GM12878 (cell line): Measurements from ENCODE around the gene ANKRD44. TPM values are rescaled to one million over a fixed set of nuclear protein-coding genes. Genes with fewer than 3 reads are reported as not detected.

Source experiments
- ATAC-seq: fragments of 200-7000 bp; cut with Tn5 transposase; 3 replicates; pipeline ENCODE4 v1.9.1; 2020; ENCODE audit warnings: mild to moderate bottlenecking, moderate library complexity
- BruUV-seq: library from RNA; stranded (reverse); fragments of 400-500 nt; replicated peaks from 2 replicates; lab custom pipeline; 2021; lab: Mats Ljungman, UMichigan
- CTCF ChIA-PET: fragments of 300-600 bp; sonication (Branson Sonifier 250); formaldehyde crosslinking; extraction: SDS; loops from one replicate; lab custom pipeline; 2021; ENCODE audit warnings: inconsistent platforms; lab: Yijun Ruan, JAX
- POLR2A ChIA-PET: fragments of 350-600 bp; formaldehyde crosslinking; extraction: SDS; loops from one replicate; lab custom pipeline; 2021; ENCODE audit warnings: inconsistent platforms; lab: Charles Lee
- RAD21 ChIA-PET: fragments of 300-600 bp; sonication (Branson Sonifier 250); formaldehyde crosslinking; loops from one replicate; lab custom pipeline; 2023; ENCODE audit warnings: antibody characterized with exemption; ENCODE audit not compliant: unreplicated experiment; lab: Charles Lee
- SMC1A ChIA-PET: fragments of 300-600 bp; sonication (Branson Sonifier 250); formaldehyde crosslinking; loops from one replicate; lab custom pipeline; 2023; ENCODE audit not compliant: unreplicated experiment, uncharacterized antibody; lab: Charles Lee
- DNase-seq: peaks from one replicate; pipeline ENCODE4 v3.0.0-alpha.2; 2011; ENCODE audit warnings: low read depth, low spot score
- FAIRE-seq: peaks from 3 replicates; lab custom pipeline; 2011; peaks lifted over from hg19 to GRCh38; lab: Jason Lieb, UNC
- H2AFZ ChIP-seq: 2 replicates; pipeline ENCODE4 v1.6.0; 2011; ENCODE audit warnings: low read depth, low read length, control low read depth; ENCODE audit not compliant: control insufficient read depth
- H3K27ac ChIP-seq: 2 replicates; pipeline ENCODE4 v1.5.1; 2011; ENCODE audit warnings: control low read depth; ENCODE audit not compliant: control insufficient read depth, insufficient read depth
- H3K27me3 ChIP-seq, 2 experiments: replicated peaks in 1 of 2; 2 replicates each; pipeline versions ENCODE4 v1.6.0 to v1.6.1; 2011; ENCODE audit warnings: low read length in 1 of 2; ENCODE audit not compliant: control insufficient read depth in 2 of 2, insufficient read depth in 2 of 2
- H3K36me3 ChIP-seq, 2 experiments: 2 replicates each; pipeline ENCODE4 v1.5.1; 2011; ENCODE audit warnings: low read length in 1 of 2; ENCODE audit not compliant: control insufficient read depth in 2 of 2, insufficient read depth in 2 of 2
- H3K4me1 ChIP-seq: 2 replicates; pipeline ENCODE4 v1.6.1; 2011; ENCODE audit warnings: mild to moderate bottlenecking, low read length, moderate library complexity, mixed read lengths; ENCODE audit not compliant: control insufficient read depth, insufficient read depth
- H3K4me2 ChIP-seq: 2 replicates; pipeline ENCODE4 v1.6.0; 2011; ENCODE audit warnings: control low read depth; ENCODE audit not compliant: control insufficient read depth, insufficient read depth
- H3K4me3 ChIP-seq: fragments of 200-600 bp; sonication (generic); 2 replicates; pipeline ENCODE4 v1.5.1; 2016
- H3K79me2 ChIP-seq: 2 replicates; pipeline ENCODE4 v1.6.0; 2011; ENCODE audit warnings: low read length; ENCODE audit not compliant: control insufficient read depth, insufficient read depth
- H3K9ac ChIP-seq: 2 replicates; pipeline ENCODE4 v1.8.0; 2011; ENCODE audit warnings: low read length, control low read depth, mixed read lengths; ENCODE audit not compliant: control insufficient read depth, insufficient read depth
- H3K9me3 ChIP-seq: replicated peaks from 3 replicates; pipeline ENCODE4 v1.5.1; 2011; ENCODE audit warnings: mild to moderate bottlenecking, low read length; ENCODE audit not compliant: control insufficient read depth, insufficient read depth
- H4K20me1 ChIP-seq: 2 replicates; pipeline ENCODE4 v1.6.0; 2011; ENCODE audit not compliant: control insufficient read depth, insufficient read depth
- ATF2 ChIP-seq: IDR thresholded peaks from 2 replicates; pipeline ENCODE4 v1.6.1; 2012; ENCODE audit warnings: low read length, inconsistent platforms
- CUX1 ChIP-seq: IDR thresholded peaks from 2 replicates; pipeline ENCODE4 v1.6.1; 2012; ENCODE audit warnings: improper control_type of control experiment, low read depth, low read length; ENCODE audit not compliant: insufficient replicate concordance
- NFIC ChIP-seq: IDR thresholded peaks from 2 replicates; pipeline ENCODE4 v1.6.1; 2012; ENCODE audit warnings: low read depth, mild to moderate bottlenecking, inconsistent platforms, low read length, moderate library complexity
- NKRF ChIP-seq: fragments of 450-650 bp; conservative IDR thresholded peaks from 2 replicates; pipeline ENCODE4 v1.6.1; 2017; ENCODE audit warnings: mild to moderate bottlenecking, moderate library complexity
- PML ChIP-seq: IDR thresholded peaks from 2 replicates; pipeline ENCODE4 v1.6.1; 2012; ENCODE audit warnings: low read length, inconsistent platforms
- RBBP5 ChIP-seq: fragments of 200-600 bp; sonication (generic); conservative IDR thresholded peaks from 2 replicates; pipeline ENCODE4 v1.6.1; 2016
- RELB ChIP-seq: fragments of 450-650 bp; IDR thresholded peaks from 2 replicates; pipeline ENCODE4 v1.6.1; 2017; ENCODE audit warnings: low read depth, mild to moderate bottlenecking, moderate library complexity
- RUNX3 ChIP-seq: IDR thresholded peaks from 2 replicates; pipeline ENCODE4 v1.6.1; 2012; ENCODE audit warnings: low read length, inconsistent platforms
- USF1 ChIP-seq: IDR thresholded peaks from 2 replicates; pipeline ENCODE4 v1.6.1; 2011; ENCODE audit warnings: borderline replicate concordance, low read depth, mild to moderate bottlenecking, moderate library complexity, mixed read lengths, low read length; ENCODE audit not compliant: insufficient read depth; ENCODE audit errors: extremely low read length
- WGBS: methylation state at CpG from one replicate; pipeline ENCODE4 v1.1.6; 2016; ENCODE audit warnings: low lambda C conversion rate; ENCODE audit not compliant: insufficient replicate concordance, insufficient coverage; ENCODE audit errors: missing lambda C conversion rate; 5-methylcytosine and 5-hydroxymethylcytosine counted together
- in situ Hi-C: fragments of 300-500 bp; cut with MboI; formaldehyde crosslinking; loops from 9 replicates; pipeline ENCODE4 v1.14.3; 2018; ENCODE audit warnings: mixed read lengths
- intact Hi-C: fragments of 100-400 bp; cut with micrococcal nuclease; formaldehyde crosslinking; loops from one replicate; pipeline ENCODE4 v1.14.2; 2022; ENCODE audit not compliant: unreplicated experiment
- polyA plus RNA-seq, 11 experiments: library from polyadenylated mRNA; depleted of rRNA in 4 of 11; unstranded in 6 of 11; stranded (reverse) in 5 of 11; fragments of >200 nt; fragmentation: Nextera tagmentation in 4 of 11; fragmentation: Illumina TruSeq in 1 of 11; extraction: Ambion mirVana in 4 of 11; extraction: Trizol in 1 of 11; gene quantifications; 1 replicate in 1 of 11; 2 replicates in 10 of 11; pipeline versions ENCODE4 v1.2.1 to v1.2.3, GENCODE V29; 2011 to 2016; ENCODE audit warnings: inconsistent platforms in 2 of 11, missing spikeins in 2 of 11, low read depth in 1 of 11
- total RNA-seq, 4 experiments: library from RNA; depleted of rRNA in 3 of 4; stranded (reverse); fragments of >200 nt in 3 of 4; fragmentation: Illumina TruSeq in 1 of 4; extraction: Trizol in 1 of 4; gene quantifications; 2 replicates each; pipeline versions ENCODE4 v1.2.1 to v1.2.3, GENCODE V29; 2013 to 2021

The ANKRD44 gene
- total and polyA plus RNA-seq, 10 of the 15 experiments (the other 5 are each of a cell fraction or from before 2014, with no cell fraction given) = 19.1 to 99.1 (median 59.6) TPM

- peak overlapping the region; percentile 82 for H3K9ac ChIP-seq
- H4K20me1 ChIP-seq = no peaks in the 10 kb centered on the region
- FAIRE-seq = no peak
- intact Hi-C loops (loop anchor here (2.0 to 10.0 kb wide), 4 partner anchors 54 to 1134 kb away; partner anchors contain the start of gene STK17B), in situ Hi-C loops (no loop called here)
- DNase-seq = no peak
- no TSS peak for BruUV-seq
- WGBS = 0% methylated on average over 8 of the region's 8 CpGs
- peak overlapping the region; percentile 98 for H3K4me3 ChIP-seq
- H3K27ac ChIP-seq = peak overlapping the region; percentile 99
- ATAC-seq = no peak; the same call in 2 of the 3 replicates
- 0 out of 2 replicates have a peak overlapping the region, but pooled peaks have one; percentile 2 for H2AFZ ChIP-seq
- peaks cover 74% of the 10 kb centered on the region for H3K79me2 ChIP-seq
- no peaks in the 10 kb centered on the region for H3K9me3 ChIP-seq
- ChIA-PET CTCF (interaction anchor here (0.7 to 9.8 kb wide), 19 partner anchors 14 to 196 kb away, joined by 3 to 128 read pairs (median 5); no protein-coding TSS in a partner anchor), RAD21 (interaction anchor here (0.7 to 20.1 kb wide), 24 partner anchors 13 to 195 kb away, joined by 3 to 408 read pairs (median 5); no protein-coding TSS in a partner anchor), SMC1A (interaction anchor here (0.6 to 20.5 kb wide), 28 partner anchors 12 to 195 kb away, joined by 3 to 433 read pairs (median 5); no protein-coding TSS in a partner anchor), POLR2A (interaction anchor here (0.6 to 9.0 kb wide), 19 partner anchors 9 to 791 kb away, joined by 3 to 139 read pairs (median 9); no protein-coding TSS in a partner anchor)
- H3K36me3 ChIP-seq = no peaks in the 10 kb centered on the region
- H3K27me3 ChIP-seq = no peaks in the 10 kb centered on the region
- H3K4me1 ChIP-seq = peaks cover 26% of the 10 kb centered on the region
- peak overlapping the region; percentile 99 for H3K4me2 ChIP-seq
- TF ChIP-seq CUX1 (no peak), RBBP5 (no peak), NKRF (no peak), PML (peak; percentile 29; the same call in 1 of the 2 replicates), NFIC (no peak), ATF2 (no peak), RUNX3 (no peak), USF1 (no peak), RELB (0 out of 2 replicates have a peak, but pooled peaks have one; percentile 34)
Measured at GRCh38 chr2:197308996-197309690, 1.4 kb downstream of the ANKRD44 start.
